ENCODE measurements around the gene OSBPL6.
A peak's percentile ranks its signal among the peaks of the same experiment; 100 is the strongest.
"Not testable (repeated sequence)": the region's sequence is repeated elsewhere in the genome, so short reads cannot be mapped to it uniquely, and the experiment has no call there.

The OSBPL6 gene

GRCh38 chr2:178193823-178194599 is at the start of gene OSBPL6:
OSBPL6 (plus strand) TSS chr2:178194512; CDS start chr2:178306185, 111,673 bp downstream.
- DNase-seq, result peak; percentile 67

GRCh38 chr2:178152033-178152432 is 42.3 kb upstream of the OSBPL6 start:
- DNase-seq, result no peak

GRCh38 chr2:178152542-178152941 is 41.8 kb upstream of the OSBPL6 start:
- no peak for DNase-seq

GRCh38 chr2:178152977-178153376 is 41.3 kb upstream of the OSBPL6 start:
- DNase-seq, result no peak

GRCh38 chr2:178153878-178154277 is 40.4 kb upstream of the OSBPL6 start:
- DNase-seq, result not testable (repeated sequence)

- DNase-seq, result no peak
These were observed 38.8 kb upstream of the OSBPL6 start for GRCh38 chr2:178155524-178155923.

GRCh38 chr2:178157574-178157973 is 36.7 kb upstream of the OSBPL6 start:
- no peak for DNase-seq

- no peak for DNase-seq
These were observed 34.3 kb upstream of the OSBPL6 start for GRCh38 chr2:178159966-178160365.

- no peak for DNase-seq
These were observed 33.7 kb upstream of the OSBPL6 start for GRCh38 chr2:178160601-178161000.

GRCh38 chr2:178163395-178163794 is 30.9 kb upstream of the OSBPL6 start:
- DNase-seq, result no peak

GRCh38 chr2:178163911-178164310 is 30.4 kb upstream of the OSBPL6 start:
- no peak for DNase-seq

GRCh38 chr2:178173657-178174056 is 20.7 kb upstream of the OSBPL6 start:
- no peak for DNase-seq

- DNase-seq, result no peak
These were observed 17.1 kb upstream of the OSBPL6 start for GRCh38 chr2:178177066-178177679.

- not testable (repeated sequence) for DNase-seq
These were observed 13.7 kb upstream of the OSBPL6 start for GRCh38 chr2:178180648-178181047.

GRCh38 chr2:178187861-178188260 is 6.5 kb upstream of the OSBPL6 start:
- no peak for DNase-seq

- no peak for DNase-seq
These were observed 5.8 kb upstream of the OSBPL6 start for GRCh38 chr2:178188466-178188865.

- no peak for DNase-seq
These were observed 3.3 kb upstream of the OSBPL6 start for GRCh38 chr2:178191004-178191508.

- no peak for DNase-seq
These were observed 2.8 kb upstream of the OSBPL6 start for GRCh38 chr2:178191511-178191910.

GRCh38 chr2:178193496-178193822 is 853 bp upstream of the OSBPL6 start:
- no peak for DNase-seq

GRCh38 chr2:178194600-178195389 is 483 bp downstream of the OSBPL6 start:
- DNase-seq, result peak; percentile 18

GRCh38 chr2:178195390-178196166 is 1.3 kb downstream of the OSBPL6 start:
- no peak for DNase-seq

GRCh38 chr2:178197791-178198190 is 3.5 kb downstream of the OSBPL6 start:
- no peak for DNase-seq

- DNase-seq, result not testable (repeated sequence)
These were observed 4.1 kb downstream of the OSBPL6 start for GRCh38 chr2:178198441-178198840.
